ENCODE results near the gene CRTC2. TPM values are rescaled to one million over a fixed set of nuclear protein-coding genes. Genes with fewer than 3 reads are reported as not detected.
"Not testable (repeated sequence)": the region's sequence is repeated elsewhere in the genome, so short reads cannot be mapped to it uniquely, and the experiment has no call there.

The CRTC2 gene, protein sequence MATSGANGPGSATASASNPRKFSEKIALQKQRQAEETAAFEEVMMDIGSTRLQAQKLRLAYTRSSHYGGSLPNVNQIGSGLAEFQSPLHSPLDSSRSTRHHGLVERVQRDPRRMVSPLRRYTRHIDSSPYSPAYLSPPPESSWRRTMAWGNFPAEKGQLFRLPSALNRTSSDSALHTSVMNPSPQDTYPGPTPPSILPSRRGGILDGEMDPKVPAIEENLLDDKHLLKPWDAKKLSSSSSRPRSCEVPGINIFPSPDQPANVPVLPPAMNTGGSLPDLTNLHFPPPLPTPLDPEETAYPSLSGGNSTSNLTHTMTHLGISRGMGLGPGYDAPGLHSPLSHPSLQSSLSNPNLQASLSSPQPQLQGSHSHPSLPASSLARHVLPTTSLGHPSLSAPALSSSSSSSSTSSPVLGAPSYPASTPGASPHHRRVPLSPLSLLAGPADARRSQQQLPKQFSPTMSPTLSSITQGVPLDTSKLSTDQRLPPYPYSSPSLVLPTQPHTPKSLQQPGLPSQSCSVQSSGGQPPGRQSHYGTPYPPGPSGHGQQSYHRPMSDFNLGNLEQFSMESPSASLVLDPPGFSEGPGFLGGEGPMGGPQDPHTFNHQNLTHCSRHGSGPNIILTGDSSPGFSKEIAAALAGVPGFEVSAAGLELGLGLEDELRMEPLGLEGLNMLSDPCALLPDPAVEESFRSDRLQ
- total RNA-seq (ENCODE audit: insufficient read depth, low replicate concordance), result 22.6 TPM

GRCh38 chr1:153958111-153958960 lies at the start of gene CRTC2:
CRTC2 (minus strand) TSS chr1:153958612; CDS start chr1:153958497, 115 bp downstream.
- peak; percentile 100 for DNase-seq (ENCODE audit: low spot score)

DNA sequence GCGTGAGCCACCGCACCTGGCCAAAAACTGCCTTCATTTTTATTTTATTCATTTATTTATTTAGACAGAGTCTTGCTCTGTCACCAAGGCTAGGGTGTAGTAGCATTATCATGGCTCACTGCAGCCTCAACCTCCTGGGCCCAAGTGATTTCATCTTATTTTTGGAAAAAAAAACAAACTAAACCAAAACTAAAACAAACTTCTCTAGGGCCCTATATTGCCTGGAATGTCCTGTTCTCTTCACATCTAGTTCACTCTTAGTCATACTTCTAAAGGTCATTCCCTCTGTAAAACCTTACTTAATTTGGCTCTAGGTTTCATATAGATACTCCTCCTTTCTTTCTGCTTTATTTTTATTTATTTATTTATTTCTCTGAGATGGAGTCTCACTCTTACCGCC lies 47.7 kb upstream of the CRTC2 start:
- DNase-seq (ENCODE audit: low spot score), result no peak

DNA sequence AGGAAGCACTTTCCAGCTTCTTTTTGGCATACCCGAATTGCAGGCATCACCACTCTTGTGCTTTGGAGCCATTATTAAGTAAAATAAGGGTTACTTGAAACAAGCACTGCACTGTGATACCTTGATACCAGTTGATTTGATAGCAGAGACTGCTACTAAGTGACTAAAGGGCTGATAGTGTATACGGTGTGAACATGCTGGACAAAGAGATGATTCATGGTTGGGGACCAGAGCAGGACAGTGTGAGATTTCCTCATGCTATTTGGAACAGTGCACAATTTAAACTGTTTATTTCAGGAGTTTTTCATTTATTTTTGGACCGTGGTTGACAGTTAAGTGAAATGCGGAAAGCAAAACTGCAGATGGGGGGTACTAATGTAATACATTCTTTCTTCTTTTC lies 42.0 kb upstream of the CRTC2 start:
- no peak for DNase-seq (ENCODE audit: low spot score)

DNA sequence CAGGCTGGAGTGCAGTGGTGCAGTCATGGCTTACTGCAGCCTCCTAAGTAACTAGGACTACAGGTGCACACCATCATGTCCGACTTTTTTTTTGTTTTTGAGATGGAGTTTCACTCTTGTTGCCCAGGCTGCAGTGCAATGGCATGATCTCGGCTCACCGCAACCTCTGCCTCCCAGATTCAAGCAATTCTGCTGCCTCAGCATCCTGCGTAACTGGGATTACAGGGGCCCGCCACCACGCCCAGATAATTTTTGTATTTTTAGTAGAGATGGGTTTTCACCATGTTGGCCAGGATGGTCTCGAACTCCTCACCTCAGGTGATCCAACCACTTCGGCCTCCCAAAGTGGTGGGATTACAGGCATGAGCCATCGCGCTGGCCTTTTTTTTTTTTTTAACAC lies 38.5 kb upstream of the CRTC2 start:
- not testable (repeated sequence) for DNase-seq (ENCODE audit: low spot score)

- DNase-seq (ENCODE audit: low spot score), result no peak
These were observed 37.2 kb upstream of the CRTC2 start for GRCh38 chr1:153995640-153996039.

DNA sequence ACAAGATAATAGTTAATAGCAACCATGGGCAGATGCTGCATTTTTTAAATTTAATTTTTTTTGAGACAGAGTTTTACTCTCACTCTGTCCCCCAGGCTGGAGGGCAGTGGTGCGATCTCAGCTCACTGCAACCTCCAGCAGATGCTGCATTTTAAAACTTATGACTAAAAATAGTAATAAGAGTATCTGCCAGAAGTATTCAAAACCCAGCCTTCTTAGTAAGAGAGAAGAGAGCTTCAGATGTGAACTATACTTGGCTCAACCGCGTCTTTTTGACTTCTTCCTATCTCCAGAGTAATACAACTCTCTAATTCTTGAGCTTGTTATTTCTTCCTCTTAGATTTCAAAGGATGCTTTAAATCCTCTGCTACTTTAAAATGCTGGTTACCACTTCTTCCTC lies 36.8 kb upstream of the CRTC2 start:
- peak; percentile 74 for DNase-seq (ENCODE audit: low spot score)

DNA sequence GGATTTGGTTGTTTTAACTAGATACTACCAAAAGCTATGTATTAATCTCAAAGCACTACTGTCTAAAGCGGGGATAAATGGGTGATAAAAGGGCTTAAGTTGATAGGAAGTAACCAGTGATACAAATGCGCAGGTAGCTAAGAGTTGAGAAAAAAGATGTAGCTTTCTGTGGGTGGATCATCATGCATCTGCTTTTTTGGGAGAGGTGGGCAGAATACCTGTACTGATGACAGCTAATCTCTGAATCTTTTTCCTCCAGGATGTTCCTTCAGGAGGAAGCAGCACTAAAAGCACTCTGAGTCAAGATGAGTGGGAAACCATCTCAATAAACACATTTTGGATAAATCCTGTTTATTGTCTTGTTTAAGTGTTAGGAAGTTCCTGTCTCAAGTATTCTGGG lies 33.4 kb upstream of the CRTC2 start:
- DNase-seq (ENCODE audit: low spot score), result no peak

- no peak for DNase-seq (ENCODE audit: low spot score)
These were observed 32.8 kb upstream of the CRTC2 start for GRCh38 chr1:153991151-153991630.

DNA sequence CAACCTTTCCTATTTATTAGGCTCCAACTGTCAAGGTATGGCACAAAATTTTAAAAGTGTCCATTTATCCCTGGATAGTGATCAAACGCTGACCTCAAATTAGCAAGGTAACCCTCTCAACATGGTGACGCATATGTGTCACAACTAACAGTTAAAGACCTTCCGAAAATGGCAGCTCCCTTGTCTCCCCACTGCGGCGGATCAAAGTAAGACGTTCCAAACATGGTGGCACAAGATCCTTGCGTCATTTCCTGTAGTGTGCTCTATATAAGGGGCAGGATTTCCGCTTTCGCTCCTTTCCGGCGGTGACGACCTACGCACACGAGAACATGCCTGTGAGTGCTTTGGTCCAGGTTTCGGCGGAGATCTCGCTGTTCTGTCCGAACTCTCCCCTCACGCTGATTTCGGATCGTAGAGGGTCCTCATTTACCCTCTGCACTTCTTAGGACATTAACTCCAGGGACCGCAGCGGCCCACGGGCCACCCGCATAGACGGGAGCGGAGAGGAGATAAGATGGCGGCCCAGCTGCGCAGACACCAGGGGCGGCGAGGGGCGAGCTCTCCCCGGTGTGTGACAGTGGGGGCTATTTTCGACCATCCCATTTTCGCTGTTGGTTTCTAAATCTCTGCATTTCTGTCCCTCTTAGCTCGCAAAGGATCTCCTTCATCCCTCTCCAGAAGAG lies 32.2 kb upstream of the CRTC2 start, which contains the start of gene RPS27:
Gene RPS27, plus strand, starts transcription at position 295 of the 683 bp plus-strand sequence. Its CDS starts 35 bp downstream, at position 330.
- peak; percentile 99 for DNase-seq (ENCODE audit: low spot score)

GRCh38 chr1:153987621-153988020 lies 29.2 kb upstream of the CRTC2 start:
- DNase-seq (ENCODE audit: low spot score), result no peak

- DNase-seq (ENCODE audit: low spot score), result peak; percentile 94
These were observed 27.7 kb upstream of the CRTC2 start, which contains the start of gene RAB13 for GRCh38 chr1:153985941-153986761. RAB13 (minus strand) TSS chr1:153986339; CDS start chr1:153986236, 103 bp downstream.

- DNase-seq (ENCODE audit: low spot score), result peak; percentile 70
These were observed 27.0 kb upstream of the CRTC2 start for GRCh38 chr1:153985341-153985912.

- no peak for DNase-seq (ENCODE audit: low spot score)
These were observed 25.9 kb upstream of the CRTC2 start for GRCh38 chr1:153984123-153984894.

DNA sequence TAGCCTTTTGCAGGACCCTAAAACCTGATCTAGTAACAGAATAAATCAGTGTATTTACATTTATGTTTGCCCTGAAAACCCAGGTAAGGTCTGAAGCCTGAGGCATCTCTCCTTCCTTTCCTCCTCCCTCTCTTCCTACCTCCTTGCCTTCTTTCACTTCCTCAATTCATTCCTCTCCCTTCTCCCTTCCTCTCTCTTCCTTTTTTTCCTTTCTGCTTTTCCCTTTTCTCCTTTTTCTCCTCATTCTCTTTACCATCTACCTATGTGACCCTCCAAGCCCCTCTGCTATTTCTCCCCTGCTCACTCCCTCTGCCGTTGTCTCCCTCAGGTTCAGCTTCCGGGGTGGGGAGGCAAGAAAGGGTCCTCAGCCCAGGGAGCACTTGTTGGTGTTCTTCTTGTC lies 23.3 kb upstream of the CRTC2 start:
- DNase-seq (ENCODE audit: low spot score), result not testable (repeated sequence)

GRCh38 chr1:153979091-153979490 lies 20.7 kb upstream of the CRTC2 start:
- DNase-seq (ENCODE audit: low spot score), result not testable (repeated sequence)

- no peak for DNase-seq (ENCODE audit: low spot score)
These were observed 20.0 kb upstream of the CRTC2 start for GRCh38 chr1:153978274-153978909.

- peak; percentile 94 for DNase-seq (ENCODE audit: low spot score)
These were observed 19.1 kb upstream of the CRTC2 start, which contains the start of gene JTB for GRCh38 chr1:153977250-153978240. JTB (minus strand) TSS chr1:153977674; CDS start chr1:153977252, 422 bp downstream.
